ENCODE measurements around the gene PARD6A. TPM values are rescaled to one million over a fixed set of nuclear protein-coding genes. Genes with fewer than 3 reads are reported as not detected.

PARD6A gene
- total and polyA plus RNA-seq, 2 donors, result 1.7 to 6.5 TPM

DNA sequence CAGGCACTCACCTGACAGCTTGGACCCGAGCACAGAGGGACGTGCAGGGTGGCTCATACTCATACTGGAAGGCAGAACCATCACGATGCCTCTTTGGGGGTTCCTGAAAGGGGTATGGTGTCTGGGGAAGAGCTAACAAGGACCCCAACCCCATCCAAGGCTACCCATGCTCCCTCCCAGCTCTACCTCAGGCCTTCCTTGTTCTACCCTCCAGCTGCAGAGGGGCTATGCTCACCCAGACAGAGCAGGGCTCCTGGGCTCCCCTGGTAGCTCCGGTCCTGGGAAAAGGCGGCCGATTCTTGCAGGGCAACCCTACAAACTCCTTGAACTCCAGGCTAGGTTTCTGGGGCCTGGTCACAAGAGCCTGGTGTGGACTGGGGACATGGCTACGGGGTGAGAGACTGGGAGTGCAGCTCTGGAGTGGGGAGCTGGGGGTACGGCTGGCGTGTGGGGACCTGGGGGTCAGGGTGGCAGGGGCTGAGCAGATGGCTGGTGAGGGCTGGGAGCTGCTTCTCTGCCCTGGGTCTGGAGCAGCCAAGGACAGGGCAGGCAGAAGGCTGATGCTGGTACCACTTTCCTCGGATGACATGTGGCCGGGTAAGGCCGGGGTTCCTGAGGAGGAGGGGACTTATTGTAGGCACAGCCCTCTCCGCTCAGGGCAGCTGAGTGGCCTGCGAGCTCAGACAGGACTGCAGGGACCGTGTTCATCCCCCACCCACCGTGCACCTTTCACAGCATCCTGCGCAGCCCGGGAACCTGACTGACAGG lies 2.8 kb upstream of the PARD6A start:
- WGBS, result 92% methylated on average over 18 of the region's 18 CpGs

DNA sequence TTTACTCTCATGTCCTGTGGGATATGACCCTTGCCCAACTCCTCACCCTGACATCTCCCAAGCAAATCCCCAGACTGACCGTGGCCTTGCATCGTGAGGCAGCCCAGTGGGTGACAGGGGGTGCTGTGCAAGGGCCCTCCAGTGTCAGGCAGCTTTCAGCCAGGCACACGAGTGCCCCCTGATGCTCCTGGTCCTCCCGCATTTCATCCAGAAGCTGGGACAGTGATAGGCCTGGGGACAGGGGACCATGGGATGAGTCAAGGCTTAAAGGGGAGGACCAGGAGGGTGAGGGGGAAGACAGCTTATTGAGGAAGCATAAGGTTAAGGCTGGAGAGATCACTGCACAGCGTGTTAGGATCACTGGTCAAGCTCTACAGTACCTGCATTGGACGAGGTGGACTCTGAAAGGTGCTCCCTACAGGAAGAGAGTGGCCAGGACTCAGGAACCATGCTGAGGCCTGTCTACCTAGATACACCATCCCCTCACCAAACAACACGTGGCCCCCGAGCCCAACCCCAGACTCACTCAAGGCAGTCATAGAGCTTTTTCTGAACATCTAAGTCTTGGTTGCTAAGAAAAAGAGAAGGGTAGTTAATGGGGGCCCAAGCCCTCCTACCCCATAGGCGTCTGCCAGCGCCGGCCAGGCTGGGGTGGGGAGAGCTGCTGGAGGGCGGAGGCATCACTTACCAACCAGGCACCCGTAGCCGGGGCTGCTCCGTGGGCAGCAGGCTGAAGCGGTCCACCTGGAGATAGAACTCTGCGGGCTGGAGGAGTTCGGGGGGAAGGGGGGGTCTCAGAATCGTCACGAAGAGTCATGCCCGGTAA lies 1.7 kb upstream of the PARD6A start:
- Histone ChIP-seq H3K36me3 (ENCODE audit: insufficient read depth) (no peaks in the 10 kb centered on the region), H3K27ac (ENCODE audit: low read depth) (no peak overlapping the region), H3K4me1 (ENCODE audit: insufficient read depth) (no peaks in the 10 kb centered on the region), H3K4me3 (ENCODE audit: low read depth, low read length) (peak overlapping the region; percentile 75)
- DNase-seq (ENCODE audit: extremely low spot score), result no peak
- 34% methylated on average over 21 of the region's 21 CpGs for WGBS

More for the DNA sequence above, 2.8 kb upstream of the PARD6A start:
- Histone ChIP-seq H3K36me3 (ENCODE audit: insufficient read depth) (no peaks in the 10 kb centered on the region), H3K4me1 (ENCODE audit: insufficient read depth) (no peaks in the 10 kb centered on the region), H3K4me3 (ENCODE audit: low read depth, low read length) (no peak overlapping the region), H3K27ac (ENCODE audit: low read depth) (no peak overlapping the region)
- DNase-seq (ENCODE audit: extremely low spot score), result no peak

DNA sequence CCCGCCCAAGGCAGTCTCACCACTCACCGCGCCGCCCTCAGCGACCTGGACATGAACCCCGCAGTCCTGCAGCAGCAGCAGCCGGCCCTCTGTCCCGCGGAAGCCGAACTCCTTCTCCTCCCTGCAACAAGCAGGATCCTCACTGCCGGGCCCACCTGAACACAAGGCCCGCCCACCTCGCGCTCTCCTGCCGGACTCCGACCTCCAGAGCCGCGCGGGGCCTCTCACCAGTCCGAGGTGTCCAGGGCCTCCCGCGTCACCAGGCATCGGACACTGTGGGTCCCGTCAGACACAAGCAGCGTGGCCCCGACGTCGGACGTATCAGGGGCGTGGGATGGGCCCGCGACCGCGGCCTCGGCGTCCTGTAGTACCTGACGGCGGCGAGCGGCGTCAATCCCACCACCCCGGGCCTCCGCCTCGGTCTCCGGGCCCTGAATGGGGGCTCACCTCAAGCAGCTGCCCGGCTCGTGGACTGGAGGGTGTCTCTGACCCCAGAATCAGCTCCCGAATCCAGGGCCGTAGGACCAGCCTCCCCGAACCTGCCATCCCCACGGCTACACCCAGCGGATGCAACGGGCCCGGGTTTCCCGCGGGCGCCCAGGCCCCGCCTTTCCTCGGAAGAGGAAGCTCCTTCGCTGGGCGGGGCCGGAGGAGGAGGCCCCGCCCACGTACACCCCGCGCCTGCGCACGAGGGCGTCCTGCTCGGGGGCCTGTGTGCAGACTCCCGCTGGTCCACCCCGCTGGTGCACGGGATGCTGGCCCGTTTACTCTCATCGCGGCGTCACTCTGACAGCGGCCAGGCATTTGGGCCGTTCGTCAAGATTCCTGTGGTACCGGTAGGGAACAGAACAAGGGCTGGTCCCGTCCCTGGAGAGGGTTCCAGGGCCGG lies 841 bp upstream of the PARD6A start, which contains the start of gene ACD:
Gene ACD (minus strand): TSS at position 586 of the 889 bp plus-strand sequence. CDS start 40 bp downstream, at position 546.
- Histone ChIP-seq H3K27ac (ENCODE audit: low read depth) (peak within 1 kb of the TSS; percentile 85), H3K4me1 (ENCODE audit: insufficient read depth) (no peaks in the 10 kb centered on the region), H3K4me3 (ENCODE audit: low read depth, low read length) (peak within 1 kb of the TSS; percentile 75), H3K36me3 (ENCODE audit: insufficient read depth) (no peaks in the 10 kb centered on the region)
- WGBS, result under 1% methylated on average over 83 of the region's 83 CpGs
- peak; percentile 78 for DNase-seq (ENCODE audit: extremely low spot score)

DNA sequence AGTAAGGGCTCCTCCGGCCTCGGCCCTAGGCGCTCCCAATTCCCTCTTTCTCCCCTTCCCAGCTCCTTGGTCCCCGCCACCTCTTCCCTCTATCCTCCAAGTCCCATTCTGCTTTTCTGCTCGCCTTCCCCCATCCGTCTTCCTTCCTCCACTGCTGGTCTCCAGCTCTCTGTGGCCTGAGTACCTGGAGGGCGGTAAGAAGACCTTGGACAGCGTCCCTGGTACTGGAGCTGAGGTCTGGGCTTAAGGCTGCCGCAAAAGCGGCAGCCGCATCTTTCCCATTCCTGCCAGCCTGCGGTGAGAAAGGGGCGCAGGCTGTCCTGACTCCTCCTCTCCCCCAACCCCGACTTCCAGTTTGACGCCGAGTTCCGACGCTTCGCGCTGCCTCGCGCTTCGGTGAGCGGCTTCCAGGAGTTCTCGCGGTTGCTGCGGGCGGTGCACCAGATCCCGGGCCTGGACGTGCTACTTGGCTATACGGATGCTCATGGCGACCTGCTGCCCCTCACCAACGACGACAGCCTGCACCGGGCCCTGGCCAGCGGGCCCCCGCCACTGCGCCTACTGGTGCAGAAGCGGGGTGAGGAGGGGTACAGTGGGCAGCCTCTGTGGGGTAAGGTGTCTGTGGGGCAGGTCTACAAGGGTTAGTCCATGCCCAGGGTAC lies 471 bp downstream of the PARD6A start:
- H3K4me3 ChIP-seq (ENCODE audit: low read depth, low read length), result peak overlapping the region; percentile 75
- no peak for DNase-seq (ENCODE audit: extremely low spot score)
- H3K27ac ChIP-seq (ENCODE audit: low read depth), result peak overlapping the region; percentile 11
- no peaks in the 10 kb centered on the region for H3K4me1 ChIP-seq (ENCODE audit: insufficient read depth)
- 10% methylated on average over 39 of the region's 39 CpGs for WGBS
- no peaks in the 10 kb centered on the region for H3K36me3 ChIP-seq (ENCODE audit: insufficient read depth)

DNA sequence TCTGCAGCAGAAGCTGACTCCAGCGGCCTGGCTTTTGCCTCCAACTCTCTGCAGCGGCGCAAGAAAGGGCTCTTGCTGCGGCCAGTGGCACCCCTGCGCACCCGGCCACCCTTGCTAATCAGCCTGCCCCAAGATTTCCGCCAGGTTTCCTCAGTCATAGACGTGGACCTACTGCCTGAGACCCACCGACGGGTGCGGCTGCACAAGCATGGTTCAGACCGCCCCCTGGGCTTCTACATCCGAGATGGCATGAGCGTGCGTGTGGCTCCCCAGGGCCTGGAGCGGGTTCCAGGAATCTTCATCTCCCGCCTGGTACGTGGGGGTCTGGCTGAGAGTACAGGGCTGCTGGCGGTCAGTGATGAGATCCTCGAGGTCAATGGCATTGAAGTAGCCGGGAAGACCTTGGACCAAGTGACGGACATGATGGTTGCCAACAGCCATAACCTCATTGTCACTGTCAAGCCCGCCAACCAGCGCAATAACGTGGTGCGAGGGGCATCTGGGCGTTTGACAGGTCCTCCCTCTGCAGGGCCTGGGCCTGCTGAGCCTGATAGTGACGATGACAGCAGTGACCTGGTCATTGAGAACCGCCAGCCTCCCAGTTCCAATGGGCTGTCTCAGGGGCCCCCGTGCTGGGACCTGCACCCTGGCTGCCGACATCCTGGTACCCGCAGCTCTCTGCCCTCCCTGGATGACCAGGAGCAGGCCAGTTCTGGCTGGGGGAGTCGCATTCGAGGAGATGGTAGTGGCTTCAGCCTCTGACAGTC lies 1.3 kb downstream of the PARD6A start:
- no peak for DNase-seq (ENCODE audit: extremely low spot score)
- no peak overlapping the region for H3K4me3 ChIP-seq (ENCODE audit: low read depth, low read length)
- no peak overlapping the region for H3K27ac ChIP-seq (ENCODE audit: low read depth)

DNA sequence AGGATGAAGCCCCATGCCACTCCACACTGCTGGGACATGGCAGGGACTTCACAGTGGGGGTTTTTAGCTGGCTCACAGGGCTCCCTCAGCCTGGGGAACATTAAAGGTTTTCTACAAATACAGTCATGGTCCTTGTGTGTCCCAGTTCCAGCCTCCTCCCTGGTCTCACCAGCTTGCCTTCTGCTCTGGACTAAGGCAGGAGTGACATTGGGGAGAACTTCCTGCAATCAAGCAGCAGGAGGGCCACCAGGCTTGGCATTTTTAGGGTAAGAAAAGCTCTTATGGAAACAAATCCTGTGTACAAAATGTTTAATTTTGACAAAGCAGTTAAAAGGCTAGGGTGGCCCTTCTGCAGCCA lies 1.9 kb downstream of the PARD6A start:
- Histone ChIP-seq H3K4me3 (ENCODE audit: low read depth, low read length) (no peak overlapping the region), H3K36me3 (ENCODE audit: insufficient read depth) (no peaks in the 10 kb centered on the region), H3K27ac (ENCODE audit: low read depth) (no peak overlapping the region), H3K4me1 (ENCODE audit: insufficient read depth) (no peaks in the 10 kb centered on the region)
- no peak for DNase-seq (ENCODE audit: extremely low spot score)

More for the DNA sequence above, 1.3 kb downstream of the PARD6A start:
- no peaks in the 10 kb centered on the region for H3K4me1 ChIP-seq (ENCODE audit: insufficient read depth)
- WGBS, result 93% methylated on average over 34 of the region's 34 CpGs
- no peaks in the 10 kb centered on the region for H3K36me3 ChIP-seq (ENCODE audit: insufficient read depth)

DNA sequence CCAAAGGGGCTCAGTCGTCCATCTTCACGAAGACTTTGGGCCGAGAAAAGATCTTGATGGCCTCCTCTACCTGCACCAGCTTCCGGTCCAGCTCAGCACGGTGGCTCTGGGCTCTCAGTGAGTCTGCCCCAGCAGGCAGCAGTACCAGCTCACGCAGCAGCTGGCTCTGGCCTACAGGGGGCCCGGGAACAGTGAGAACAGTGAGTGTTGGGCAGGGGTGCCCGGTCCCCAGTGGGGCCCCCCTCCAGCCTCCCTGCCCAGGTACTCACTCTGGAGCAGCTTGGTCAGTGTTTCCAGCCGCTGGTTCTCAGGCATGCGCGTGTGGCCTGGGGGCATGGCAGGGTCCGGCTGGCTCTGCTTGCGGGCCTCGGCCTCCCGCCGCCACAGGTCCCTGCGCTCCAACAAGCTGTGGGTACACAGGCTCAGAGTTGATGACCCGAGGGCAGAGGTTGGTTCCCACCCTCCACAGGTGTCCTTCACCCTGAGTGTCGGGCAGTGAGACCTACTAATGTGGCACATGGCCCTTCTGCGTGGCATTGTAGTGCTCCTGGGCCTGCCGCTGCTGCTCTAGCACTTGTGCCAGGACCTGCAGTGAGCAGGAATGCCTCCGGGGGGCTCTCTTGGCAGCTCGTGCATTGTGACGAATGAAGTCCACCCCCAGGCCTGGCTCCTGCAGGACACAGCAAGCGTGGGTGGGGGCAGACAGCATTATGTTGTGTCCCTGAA lies 2.6 kb downstream of the PARD6A start:
- no peaks in the 10 kb centered on the region for H3K4me1 ChIP-seq (ENCODE audit: insufficient read depth)
- no peak for DNase-seq (ENCODE audit: extremely low spot score)
- 79% methylated on average over 25 of the region's 25 CpGs for WGBS
- no peak overlapping the region for H3K4me3 ChIP-seq (ENCODE audit: low read depth, low read length)
- H3K27ac ChIP-seq (ENCODE audit: low read depth), result no peak overlapping the region
- no peaks in the 10 kb centered on the region for H3K36me3 ChIP-seq (ENCODE audit: insufficient read depth)

DNA sequence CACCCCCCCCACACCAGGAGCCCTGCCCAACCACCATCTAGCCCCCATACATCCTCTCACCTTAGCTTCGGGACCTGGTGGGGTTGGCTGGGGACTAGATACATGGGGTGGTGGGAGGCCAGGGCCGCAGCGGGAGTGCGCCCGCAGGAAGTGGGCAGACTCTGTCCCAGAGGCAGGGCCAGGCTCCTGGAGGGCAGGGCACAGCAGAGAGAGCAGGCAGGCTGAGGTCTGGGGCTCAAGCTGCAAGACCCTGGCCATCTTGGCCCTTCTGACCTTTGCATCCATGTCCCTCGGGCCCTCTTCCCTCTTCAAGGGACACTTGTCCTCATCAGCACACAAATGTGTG lies 3.1 kb downstream of the PARD6A start:
- Histone ChIP-seq H3K36me3 (ENCODE audit: insufficient read depth) (no peaks in the 10 kb centered on the region), H3K4me1 (ENCODE audit: insufficient read depth) (no peaks in the 10 kb centered on the region), H3K27ac (ENCODE audit: low read depth) (no peak overlapping the region), H3K4me3 (ENCODE audit: low read depth, low read length) (no peak overlapping the region)
- no peak for DNase-seq (ENCODE audit: extremely low spot score)
- WGBS, result 91% methylated on average over 6 of the region's 6 CpGs

DNA sequence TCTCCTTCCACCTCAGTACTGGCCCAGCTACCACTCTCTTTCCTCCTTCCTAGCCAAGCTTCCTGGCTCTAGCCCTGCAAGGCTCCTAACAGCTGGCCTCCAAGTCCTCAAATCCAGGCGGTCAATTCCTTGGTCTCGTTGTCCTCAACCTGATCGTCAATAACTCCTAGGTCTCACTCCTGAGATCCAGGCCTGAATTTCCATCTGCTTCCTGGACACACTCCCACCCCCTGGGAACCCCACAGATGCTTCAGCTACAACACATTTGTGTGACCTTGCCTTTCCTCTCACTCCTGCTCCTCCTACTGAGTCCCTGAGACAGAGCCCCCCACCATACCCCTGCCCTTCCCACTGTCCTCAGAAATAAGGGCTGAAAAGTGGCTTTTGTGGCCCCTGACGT lies 3.5 kb downstream of the PARD6A start:
- no peak overlapping the region for H3K4me3 ChIP-seq (ENCODE audit: low read depth, low read length)
- no peak overlapping the region for H3K27ac ChIP-seq (ENCODE audit: low read depth)
- 84% methylated on average over 4 of the region's 4 CpGs for WGBS
- no peaks in the 10 kb centered on the region for H3K4me1 ChIP-seq (ENCODE audit: insufficient read depth)
- no peak for DNase-seq (ENCODE audit: extremely low spot score)
- no peaks in the 10 kb centered on the region for H3K36me3 ChIP-seq (ENCODE audit: insufficient read depth)

DNA sequence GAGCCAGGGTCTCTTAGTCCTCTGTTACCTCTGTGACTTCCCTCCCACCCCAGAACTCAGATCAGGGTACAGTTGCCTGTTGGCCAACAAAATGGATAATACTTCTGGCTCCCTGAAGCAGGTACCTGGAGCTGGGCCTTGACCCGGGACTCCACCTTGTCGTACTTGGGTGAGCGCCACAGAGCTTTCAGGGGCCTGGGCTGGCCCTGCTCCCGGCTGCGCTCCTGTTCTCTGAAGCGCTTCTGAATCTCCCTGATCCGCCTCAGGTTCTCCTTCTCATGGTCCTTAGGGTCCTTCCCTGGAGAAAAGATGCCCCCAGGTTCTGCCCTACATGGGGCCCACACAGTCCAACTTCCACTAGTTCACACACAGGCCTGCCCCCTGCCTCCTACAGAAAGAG lies 4.1 kb downstream of the PARD6A start:
- H3K4me3 ChIP-seq (ENCODE audit: low read depth, low read length), result no peak overlapping the region
- H3K36me3 ChIP-seq (ENCODE audit: insufficient read depth), result no peaks in the 10 kb centered on the region
- H3K27ac ChIP-seq (ENCODE audit: low read depth), result no peak overlapping the region
- no peaks in the 10 kb centered on the region for H3K4me1 ChIP-seq (ENCODE audit: insufficient read depth)
- no peak for DNase-seq (ENCODE audit: extremely low spot score)
- 94% methylated on average over 7 of the region's 7 CpGs for WGBS

DNA sequence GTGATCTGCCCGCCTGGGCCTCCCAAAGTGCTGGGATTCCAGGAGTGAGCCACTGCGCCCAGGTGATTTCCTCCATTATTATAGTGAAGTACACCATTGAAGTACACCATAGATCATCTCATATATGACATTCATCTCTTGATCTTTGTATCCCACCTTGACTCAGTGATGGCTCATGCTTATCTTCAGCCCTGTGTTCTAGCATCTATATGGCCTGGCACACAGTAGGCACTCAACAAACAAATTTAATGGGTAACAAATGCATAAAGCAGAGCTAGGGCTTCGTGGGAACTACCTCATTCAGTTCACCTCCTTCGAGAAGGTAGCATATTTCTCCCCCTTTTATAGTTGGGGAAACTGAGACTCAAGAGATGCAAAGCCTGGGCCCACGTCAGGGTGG lies 4.8 kb downstream of the PARD6A start:
- H3K27ac ChIP-seq (ENCODE audit: low read depth), result no peak overlapping the region

DNA sequence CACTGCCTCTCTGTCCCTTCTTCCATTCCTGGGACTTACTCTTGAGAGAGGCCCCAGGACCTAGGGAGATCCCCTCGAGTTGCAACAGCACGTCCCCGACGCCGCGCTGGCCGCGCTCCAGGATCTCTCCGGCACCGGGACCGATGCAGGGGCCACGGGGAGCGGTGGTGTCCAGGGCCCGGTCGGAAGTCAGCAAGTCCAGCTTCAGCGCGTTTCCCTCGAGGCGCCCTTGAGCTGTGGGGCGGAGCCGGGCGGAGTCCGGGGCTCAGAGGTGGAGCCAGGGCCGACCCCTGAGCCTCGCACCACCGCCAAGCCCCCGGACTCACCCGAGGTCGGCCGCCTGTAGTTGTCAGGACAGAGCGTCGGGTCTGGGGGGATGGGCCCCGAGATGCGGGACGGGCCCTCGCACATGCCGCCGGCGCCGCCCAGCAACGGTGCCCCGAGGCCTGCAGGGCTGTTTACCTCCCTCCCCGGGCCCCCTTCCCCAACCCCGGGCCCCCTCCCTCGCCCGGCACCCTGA lies 5.3 kb downstream of the PARD6A start:
- DNase-seq (ENCODE audit: extremely low spot score), result no peak
- H3K4me3 ChIP-seq (ENCODE audit: low read depth, low read length), result peak overlapping the region; percentile 78
- WGBS, result 1% methylated on average over 46 of the region's 46 CpGs

More for the DNA sequence above, 4.8 kb downstream of the PARD6A start:
- Histone ChIP-seq H3K4me3 (ENCODE audit: low read depth, low read length) (no peak overlapping the region), H3K36me3 (ENCODE audit: insufficient read depth) (no peaks in the 10 kb centered on the region), H3K4me1 (ENCODE audit: insufficient read depth) (no peaks in the 10 kb centered on the region)
- 74% methylated on average over 5 of the region's 5 CpGs for WGBS
- no peak for DNase-seq (ENCODE audit: extremely low spot score)

More for the DNA sequence above, 5.3 kb downstream of the PARD6A start:
- H3K36me3 ChIP-seq (ENCODE audit: insufficient read depth), result no peaks in the 10 kb centered on the region
- no peak overlapping the region for H3K27ac ChIP-seq (ENCODE audit: low read depth)
- H3K4me1 ChIP-seq (ENCODE audit: insufficient read depth), result no peaks in the 10 kb centered on the region

Measured in urinary bladder (tissue), 4 donors.